A673 (cell line): ENCODE data around the gene XYLT2. TPM values are rescaled to one million over a fixed set of nuclear protein-coding genes. Genes with fewer than 3 reads are reported as not detected.
A peak's percentile ranks its signal among the peaks of the same experiment; 100 is the strongest.

ENCODE experiments used
- BruUV-seq: library from RNA; stranded (reverse); fragments of 400-500 nt; replicated peaks from 2 replicates; lab custom pipeline; 2021; lab: Mats Ljungman, UMichigan
- CTCF ChIA-PET: fragments of 300-600 bp; sonication (Branson Sonifier 250); formaldehyde crosslinking; loops from one replicate; lab custom pipeline; 2022; ENCODE audit warnings: antibody characterized with exemption; lab: Charles Lee
- POLR2A ChIA-PET: fragments of 300-600 bp; sonication (Branson Sonifier 250); formaldehyde crosslinking; loops from one replicate; lab custom pipeline; 2022; ENCODE audit warnings: antibody characterized with exemption; ENCODE audit not compliant: low non-redundant PET; lab: Charles Lee
- DNase-seq: peaks from one replicate; pipeline ENCODE4 v3.0.0-alpha.2; 2015; ENCODE audit warnings: low spot score
- H3K27ac ChIP-seq: fragments of 200-600 bp; sonication (generic); 2 replicates; pipeline ENCODE4 v1.5.1; 2016; ENCODE audit warnings: mixed run types, low read depth, mild to moderate bottlenecking, mixed read lengths, antibody characterized with exemption, low read length; ENCODE audit not compliant: poor library complexity, severe bottlenecking
- H3K27me3 ChIP-seq: fragments of 200-600 bp; sonication (generic); replicated peaks from 2 replicates; pipeline ENCODE4 v1.6.1; 2017; ENCODE audit warnings: mixed run types, low read depth, mild to moderate bottlenecking, mixed read lengths, antibody characterized with exemption, low read length; ENCODE audit not compliant: insufficient read depth, poor library complexity
- H3K36me3 ChIP-seq: fragments of 200-600 bp; sonication (generic); 2 replicates; pipeline ENCODE4 v1.6.1; 2016; ENCODE audit warnings: mixed run types, mild to moderate bottlenecking, mixed read lengths, antibody characterized with exemption, low read length; ENCODE audit not compliant: insufficient read depth, poor library complexity, severe bottlenecking
- H3K4me1 ChIP-seq: fragments of 200-600 bp; sonication (generic); 2 replicates; pipeline ENCODE4 v1.6.1; 2017; ENCODE audit warnings: mixed run types, mild to moderate bottlenecking, mixed read lengths, antibody characterized with exemption, low read length; ENCODE audit not compliant: insufficient read depth, poor library complexity, severe bottlenecking
- H3K4me3 ChIP-seq: fragments of 200-600 bp; sonication (generic); 2 replicates; pipeline ENCODE4 v1.5.1; 2016; ENCODE audit warnings: low read depth, mixed run types, mild to moderate bottlenecking, mixed read lengths, low read length; ENCODE audit not compliant: poor library complexity, severe bottlenecking
- H3K9me3 ChIP-seq: fragments of 200-600 bp; sonication (generic); 2 replicates; pipeline ENCODE4 v1.6.1; 2016; ENCODE audit warnings: mixed run types, low read depth, mild to moderate bottlenecking, mixed read lengths, antibody characterized with exemption, low read length; ENCODE audit not compliant: poor library complexity, severe bottlenecking
- EZH2 ChIP-seq: fragments of 200-600 bp; sonication (generic); IDR thresholded peaks from 2 replicates; pipeline ENCODE4 v1.6.1; 2017; ENCODE audit warnings: borderline replicate concordance, low read depth, mild to moderate bottlenecking, mixed read lengths, antibody characterized with exemption, low read length; ENCODE audit not compliant: poor library complexity, severe bottlenecking
- intact Hi-C: fragments of 100-400 bp; cut with micrococcal nuclease; formaldehyde crosslinking; loops from one replicate; pipeline ENCODE4 v1.10.0; 2022; ENCODE audit not compliant: unreplicated experiment
- total RNA-seq: library from RNA; stranded (reverse); gene quantifications from 2 replicates; pipeline ENCODE4 v1.2.3, GENCODE V29; 2021
- TF ChIP-seq, protein P1 (sequence below): fragments of 300-800, 200-600 bp; sonication (generic); conservative IDR thresholded peaks from 2 replicates; pipeline ENCODE4 v1.5.1; 2017; ENCODE audit warnings: low read depth, mild to moderate bottlenecking, antibody characterized with exemption, low read length, moderate library complexity, mixed read lengths

Gene XYLT2
- total RNA-seq, 1 experiment from 2014 or later: 15.8 TPM

GRCh38 chr17:50375858-50376538, 30.1 kb downstream of the XYLT2 start:
- no peaks in the 10 kb centered on the region for H3K9me3 ChIP-seq
- no peaks in the 10 kb centered on the region for H3K27me3 ChIP-seq
- peaks cover 5% of the 10 kb centered on the region for H3K4me1 ChIP-seq
- no peak for DNase-seq
- H3K36me3 ChIP-seq: peaks cover 29% of the 10 kb centered on the region
- no peak overlapping the region for H3K4me3 ChIP-seq
- ChIA-PET CTCF (no interaction called here), POLR2A (interaction anchor here (0.7 kb wide), 1 partner anchor 130 kb away, joined by 3 read pairs; no protein-coding TSS in a partner anchor)
- intact Hi-C loops: loop anchor here (10.0 kb wide), 1 partner anchor 99 kb away; the partner anchor contains the start of gene RSAD1
- no peak for TF ChIP-seq EZH2
- TF ChIP-seq, protein P1, sequence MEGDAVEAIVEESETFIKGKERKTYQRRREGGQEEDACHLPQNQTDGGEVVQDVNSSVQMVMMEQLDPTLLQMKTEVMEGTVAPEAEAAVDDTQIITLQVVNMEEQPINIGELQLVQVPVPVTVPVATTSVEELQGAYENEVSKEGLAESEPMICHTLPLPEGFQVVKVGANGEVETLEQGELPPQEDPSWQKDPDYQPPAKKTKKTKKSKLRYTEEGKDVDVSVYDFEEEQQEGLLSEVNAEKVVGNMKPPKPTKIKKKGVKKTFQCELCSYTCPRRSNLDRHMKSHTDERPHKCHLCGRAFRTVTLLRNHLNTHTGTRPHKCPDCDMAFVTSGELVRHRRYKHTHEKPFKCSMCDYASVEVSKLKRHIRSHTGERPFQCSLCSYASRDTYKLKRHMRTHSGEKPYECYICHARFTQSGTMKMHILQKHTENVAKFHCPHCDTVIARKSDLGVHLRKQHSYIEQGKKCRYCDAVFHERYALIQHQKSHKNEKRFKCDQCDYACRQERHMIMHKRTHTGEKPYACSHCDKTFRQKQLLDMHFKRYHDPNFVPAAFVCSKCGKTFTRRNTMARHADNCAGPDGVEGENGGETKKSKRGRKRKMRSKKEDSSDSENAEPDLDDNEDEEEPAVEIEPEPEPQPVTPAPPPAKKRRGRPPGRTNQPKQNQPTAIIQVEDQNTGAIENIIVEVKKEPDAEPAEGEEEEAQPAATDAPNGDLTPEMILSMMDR: no peak
- BruUV-seq: no TSS peak
- no peak overlapping the region for H3K27ac ChIP-seq

- ChIA-PET POLR2A (interaction anchor here (0.9 kb wide), 1 partner anchor 12 kb away, joined by 3 read pairs; no protein-coding TSS in a partner anchor), CTCF (no interaction called here)
- Histone ChIP-seq H3K27ac (no peak overlapping the region), H3K4me3 (no peak overlapping the region), H3K36me3 (peaks cover 62% of the 10 kb centered on the region), H3K4me1 (no peaks in the 10 kb centered on the region), H3K27me3 (no peaks in the 10 kb centered on the region), H3K9me3 (no peaks in the 10 kb centered on the region)
- BruUV-seq: no TSS peak
- intact Hi-C loops: loop anchor here (10.0 kb wide), 1 partner anchor 95 kb away; the partner anchor contains the start of gene RSAD1
- TF ChIP-seq, protein P1: no peak
- TF ChIP-seq EZH2: no peak
- no peak for DNase-seq
These were observed 33.6 kb downstream of the XYLT2 start for GRCh38 chr17:50379351-50380132.

DNA sequence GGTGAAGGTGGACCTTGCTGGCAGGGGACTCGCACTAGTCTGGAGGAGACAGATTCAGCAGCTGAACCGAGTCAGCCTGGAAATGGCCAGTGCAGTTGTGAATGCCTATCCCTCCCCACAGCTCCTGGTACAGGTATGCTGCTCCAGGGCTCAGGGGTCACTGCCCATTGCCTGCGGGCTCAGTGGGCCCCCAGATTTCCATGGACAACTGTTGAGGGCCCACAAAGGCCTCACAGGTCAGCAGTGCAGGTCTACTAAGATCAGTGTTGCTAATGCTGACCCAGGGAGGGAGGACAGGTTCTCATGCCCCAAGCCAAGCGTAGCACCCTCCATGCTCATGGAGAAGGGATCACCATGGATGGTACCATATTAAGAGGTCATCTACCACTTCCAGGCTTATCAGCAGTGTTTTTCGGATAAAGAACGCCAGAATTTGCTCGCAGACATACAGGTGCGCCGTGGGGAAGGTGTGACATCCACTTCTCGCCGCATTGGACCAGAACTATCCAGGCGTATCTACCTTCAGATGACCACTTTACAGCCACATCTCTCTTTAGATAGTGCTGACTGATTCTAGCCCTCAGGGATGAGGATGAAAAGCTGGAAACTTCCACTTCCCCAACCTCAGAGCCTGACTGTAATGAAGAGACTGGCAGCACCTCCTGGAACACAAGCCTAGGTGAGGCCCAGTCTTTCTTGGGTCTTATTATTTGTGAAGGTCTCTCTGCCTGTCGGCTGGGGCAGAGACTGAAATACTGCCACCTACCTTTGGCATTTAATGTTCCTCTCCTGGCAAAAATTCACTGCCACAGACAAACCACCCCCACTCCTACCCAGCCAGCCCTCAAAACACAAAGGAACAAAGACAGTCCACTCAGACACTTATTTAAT, 34.7 kb downstream of the XYLT2 start:
- no peaks in the 10 kb centered on the region for H3K27me3 ChIP-seq
- H3K9me3 ChIP-seq: no peaks in the 10 kb centered on the region
- no peaks in the 10 kb centered on the region for H3K4me1 ChIP-seq
- H3K36me3 ChIP-seq: peaks cover 66% of the 10 kb centered on the region
- CTCF ChIA-PET: no interaction called here
- DNase-seq: no peak
- POLR2A ChIA-PET: no interaction called here
- no peak for TF ChIP-seq EZH2
- TF ChIP-seq, protein P1: 0 out of 2 replicates have a peak, but pooled peaks have one; percentile 21
- H3K27ac ChIP-seq: no peak overlapping the region
- no peak overlapping the region for H3K4me3 ChIP-seq
- intact Hi-C loops: no loop called here
- no TSS peak for BruUV-seq
